IMR-90 (cell line): ENCODE results near the gene PADI1. TPM values are rescaled to one million over a fixed set of nuclear protein-coding genes. Genes with fewer than 3 reads are reported as not detected.

ENCODE experiments used
- ATAC-seq: fragments of 200-7000 bp; cut with Tn5 transposase; 2 replicates; pipeline ENCODE4 v1.9.1; 2020; ENCODE audit warnings: low read depth, mild to moderate bottlenecking, moderate library complexity
- BruUV-seq: library from RNA; stranded (reverse); fragments of 400-500 nt; replicated peaks from 2 replicates; lab custom pipeline; 2021; lab: Mats Ljungman, UMichigan
- CTCF ChIA-PET: fragments of 300-600 bp; formaldehyde crosslinking; extraction: SDS; loops from one replicate; lab custom pipeline; 2021; ENCODE audit warnings: antibody characterized with exemption; lab: Yijun Ruan, JAX
- POLR2A ChIA-PET: fragments of 300-600 bp; sonication (Branson Sonifier 250); formaldehyde crosslinking; loops from one replicate; lab custom pipeline; 2022; ENCODE audit warnings: antibody characterized with exemption; ENCODE audit not compliant: unreplicated experiment; lab: Charles Lee
- DNase-seq: peaks from one replicate; pipeline ENCODE4 v3.0.0; 2013
- H2AFZ ChIP-seq: replicated peaks from 2 replicates; pipeline ENCODE3; 2013; ENCODE audit warnings: low read length, mild to moderate bottlenecking; ENCODE audit not compliant: poor library complexity
- H2AK5ac ChIP-seq: 2 replicates; pipeline ENCODE4 v1.6.1; 2013; ENCODE audit warnings: low read depth, low read length, inconsistent platforms
- H2AK9ac ChIP-seq: replicated peaks from 2 replicates; pipeline ENCODE3; 2013; ENCODE audit warnings: mild to moderate bottlenecking, low read depth, low read length, moderate library complexity; ENCODE audit not compliant: poor library complexity
- H2BK120ac ChIP-seq: 2 replicates; pipeline ENCODE4 v1.6.1; 2013; ENCODE audit warnings: low read depth, low read length, inconsistent platforms
- H2BK15ac ChIP-seq: 3 replicates; pipeline ENCODE4 v1.6.1; 2013; ENCODE audit warnings: low read depth, low read length, inconsistent platforms
- H2BK20ac ChIP-seq: 2 replicates; pipeline ENCODE4 v1.6.1; 2013; ENCODE audit warnings: low read depth, mild to moderate bottlenecking, inconsistent platforms, low read length, moderate library complexity
- H2BK5ac ChIP-seq: 2 replicates; pipeline ENCODE4 v1.6.1; 2013; ENCODE audit warnings: mild to moderate bottlenecking, low read depth, low read length, inconsistent platforms; ENCODE audit not compliant: poor library complexity, severe bottlenecking
- H3K14ac ChIP-seq: replicated peaks from 2 replicates; pipeline ENCODE4 v1.6.1; 2013; ENCODE audit warnings: low read depth, low read length, inconsistent platforms
- H3K18ac ChIP-seq: 2 replicates; pipeline ENCODE4 v1.6.1; 2013; ENCODE audit warnings: low read depth, low read length, control low read depth
- H3K23ac ChIP-seq: 2 replicates; pipeline ENCODE4 v1.6.1; 2013; ENCODE audit warnings: low read depth, low read length, inconsistent platforms
- H3K27ac ChIP-seq: 2 replicates; pipeline ENCODE4 v1.5.1; 2013; ENCODE audit warnings: mild to moderate bottlenecking, control low read depth, low read length; ENCODE audit not compliant: insufficient read depth
- H3K27me3 ChIP-seq: 2 replicates; pipeline ENCODE4 v1.6.1; 2013; ENCODE audit warnings: low read length; ENCODE audit not compliant: control insufficient read depth, insufficient read depth
- H3K36me3 ChIP-seq: 2 replicates; pipeline ENCODE4 v1.6.1; 2013; ENCODE audit warnings: low read length, mixed read lengths; ENCODE audit not compliant: control insufficient read depth, insufficient read depth
- H3K4ac ChIP-seq: 2 replicates; pipeline ENCODE4 v1.6.1; 2013; ENCODE audit warnings: low read depth, low read length, inconsistent platforms
- H3K4me1 ChIP-seq: 2 replicates; pipeline ENCODE4 v1.6.1; 2013; ENCODE audit warnings: low read length, mixed read lengths; ENCODE audit not compliant: control insufficient read depth, insufficient read depth
- H3K4me2 ChIP-seq: 2 replicates; pipeline ENCODE4 v1.6.1; 2013; ENCODE audit warnings: low read depth, mild to moderate bottlenecking, control low read depth, low read length, moderate library complexity
- H3K4me3 ChIP-seq: 2 replicates; pipeline ENCODE4 v1.5.1; 2013; ENCODE audit warnings: low read depth, mild to moderate bottlenecking, control low read depth, low read length, moderate library complexity; ENCODE audit not compliant: insufficient read depth
- H3K56ac ChIP-seq: 2 replicates; pipeline ENCODE4 v1.6.1; 2013; ENCODE audit warnings: low read length, inconsistent platforms; ENCODE audit not compliant: insufficient read depth; ENCODE audit errors: extremely low read depth
- H3K79me1 ChIP-seq, 2 experiments: 2 replicates each; pipeline ENCODE4 v1.6.1; 2013; ENCODE audit warnings: low read length in 2 of 2, inconsistent platforms in 1 of 2, low read depth in 1 of 2
- H3K9ac ChIP-seq: 2 replicates; pipeline ENCODE4 v1.6.1; 2013; ENCODE audit warnings: low read depth, low read length, control low read depth
- H3K9me1 ChIP-seq: 2 replicates; pipeline ENCODE4 v1.6.1; 2013; ENCODE audit warnings: low read length, inconsistent platforms; ENCODE audit not compliant: insufficient read depth
- H3K9me3 ChIP-seq: 2 replicates; pipeline ENCODE4 v1.6.1; 2013; ENCODE audit warnings: low read length; ENCODE audit not compliant: control insufficient read depth, insufficient read depth
- H4K20me1 ChIP-seq: 2 replicates; pipeline ENCODE4 v1.6.1; 2013; ENCODE audit warnings: low read length, inconsistent platforms; ENCODE audit not compliant: insufficient read depth
- H4K5ac ChIP-seq: 2 replicates; pipeline ENCODE4 v1.6.1; 2013; ENCODE audit warnings: mild to moderate bottlenecking, low read depth, low read length, control low read depth
- H4K8ac ChIP-seq, 2 experiments: 2 replicates each; pipeline ENCODE4 v1.6.1; 2013; ENCODE audit warnings: low read depth in 2 of 2, low read length in 2 of 2, control low read depth in 1 of 2, inconsistent platforms in 1 of 2
- H4K91ac ChIP-seq: 2 replicates; pipeline ENCODE4 v1.6.1; 2013; ENCODE audit warnings: low read depth, low read length, inconsistent platforms; ENCODE audit not compliant: insufficient read depth
- FOS ChIP-seq: fragments of 150-350 bp; IDR thresholded peaks from 2 replicates; pipeline ENCODE4 v1.6.1; 2016; ENCODE audit warnings: low read depth, low read length
- RCOR1 ChIP-seq: IDR thresholded peaks from 2 replicates; pipeline ENCODE4 v1.6.1; 2012; ENCODE audit warnings: mild to moderate bottlenecking, low read length, improper control_type of control experiment; ENCODE audit not compliant: insufficient replicate concordance
- SMC3 ChIP-seq: fragments of 150-350 bp; IDR thresholded peaks from 2 replicates; pipeline ENCODE4 v1.6.1; 2016; ENCODE audit warnings: low read depth, mild to moderate bottlenecking, antibody characterized with exemption, low read length, moderate library complexity
- WGBS, 2 experiments: methylation state at CpG; one replicate each; pipeline versions ENCODE4 v1.1.5 to v1.1.7; 2013; ENCODE audit warnings: missing lambda C conversion rate in 2 of 2; ENCODE audit not compliant: insufficient read length in 1 of 2; ENCODE audit errors: extremely low coverage in 2 of 2; 5-methylcytosine and 5-hydroxymethylcytosine counted together
- dilution Hi-C: fragments of 300-500 bp; cut with HindIII; formaldehyde crosslinking; loops from one replicate; pipeline ENCODE4 v1.14.3; 2018; ENCODE audit warnings: low sequenced_read_pairs; ENCODE audit not compliant: unreplicated experiment
- in situ Hi-C: fragments of 300-500 bp; cut with MboI; formaldehyde crosslinking; loops from 3 replicates; pipeline ENCODE4 v1.14.3; 2019; ENCODE audit warnings: low sequenced_read_pairs, inconsistent platforms, mixed read lengths
- intact Hi-C: fragments of 100-400 bp; cut with micrococcal nuclease; formaldehyde crosslinking; loops from 2 replicates; pipeline ENCODE4 v1.10.0; 2022
- polyA plus RNA-seq, 3 experiments: library from polyadenylated mRNA; depleted of rRNA; stranded (reverse); fragments of >200 nt; gene quantifications; 2 replicates each; pipeline ENCODE4 v1.2.3, GENCODE V29; 2012; ENCODE audit warnings: low replicate concordance in 1 of 3
- total RNA-seq: library from RNA; depleted of rRNA; stranded (reverse); fragments of >200 nt; gene quantifications from 2 replicates; pipeline ENCODE4 v1.2.3, GENCODE V29; 2012

Gene PADI1
- total and polyA plus RNA-seq, 2 of the 4 experiments (the other 2 are of a cell fraction): 0.17 TPM; not detected in 1

DNA sequence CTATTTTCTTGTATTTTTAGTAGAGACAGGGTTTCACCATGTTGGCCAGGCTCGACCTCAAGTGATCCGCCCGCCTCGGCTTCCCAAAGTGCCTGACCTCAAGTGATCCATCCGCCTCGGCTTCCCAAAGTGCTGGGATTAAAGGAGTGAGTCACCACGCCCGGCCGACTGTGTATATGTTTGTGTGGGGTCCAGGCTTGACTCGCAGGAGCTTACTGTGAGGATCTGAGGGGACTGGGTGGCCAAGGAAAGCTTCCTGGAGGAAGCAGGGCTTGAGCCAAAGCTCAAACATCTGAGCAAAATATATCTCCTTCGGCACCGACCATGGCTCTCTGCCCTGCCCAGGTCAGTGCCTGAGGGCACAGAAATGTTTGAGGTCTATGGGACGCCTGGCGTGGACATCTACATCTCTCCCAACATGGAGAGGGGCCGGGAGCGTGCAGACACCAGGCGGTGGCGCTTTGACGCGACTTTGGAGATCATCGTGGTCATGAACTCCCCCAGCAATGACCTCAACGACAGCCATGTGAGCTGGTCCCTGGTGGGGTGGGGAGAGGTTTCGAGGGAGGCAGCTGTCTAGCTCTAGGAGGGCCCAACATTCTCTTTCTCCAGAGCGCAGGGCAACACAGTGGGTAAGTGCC, 54.4 kb downstream of the PADI1 start:
- Histone ChIP-seq H3K36me3 (no peaks in the 10 kb centered on the region), H3K4me3 (no peak overlapping the region), H4K20me1 (peaks cover 4% of the 10 kb centered on the region; the same call in 1 of the 2 replicates), H3K56ac (no peak overlapping the region; the same call in 1 of the 2 replicates), H3K9me3 (no peaks in the 10 kb centered on the region; the same call in 1 of the 2 replicates), H3K79me1 (no peaks in the 10 kb centered on the region), H2BK15ac (no peak overlapping the region), H3K14ac (no peak overlapping the region; the same call in 1 of the 2 replicates), H3K27me3 (peaks cover 15% of the 10 kb centered on the region), H3K23ac (no peak overlapping the region), H4K91ac (no peak overlapping the region; the same call in 1 of the 2 replicates), H3K9ac (no peak overlapping the region), H2AK9ac (peak overlapping the region; percentile 15), H2BK120ac (peak overlapping the region; percentile 45; the same call in 1 of the 2 replicates), H3K18ac (no peak overlapping the region), H4K8ac (peak overlapping the region in 1 of 2 experiments; percentile 10; a peak in 1 of 4 replicates), H3K4me2 (no peak overlapping the region), H2AFZ (peak overlapping the region; percentile 64), H2BK5ac (no peak overlapping the region), H3K9me1 (no peaks in the 10 kb centered on the region; the same call in 1 of the 2 replicates), H3K4ac (peak overlapping the region; percentile 35; the same call in 1 of the 2 replicates), H4K5ac (no peak overlapping the region), H3K27ac (no peak overlapping the region), H2BK20ac (peak overlapping the region; percentile 26; the same call in 1 of the 2 replicates), H2AK5ac (peak overlapping the region; percentile 58; the same call in 1 of the 2 replicates), H3K4me1 (peaks cover 7% of the 10 kb centered on the region)
- CTCF ChIA-PET: interaction anchor here (1.8 kb wide), 1 partner anchor 22 kb away, joined by 8 read pairs; no protein-coding TSS in a partner anchor
- POLR2A ChIA-PET: interaction anchor here (0.6 kb wide), 1 partner anchor 308 kb away, joined by 4 read pairs; no protein-coding TSS in a partner anchor
- WGBS, 2 experiments: 0% methylated on average over 1 of the region's 24 CpGs; no CpG with 5 or more reads in 1 of the 2 experiments
- DNase-seq (peak; percentile 63), ATAC-seq (peak; percentile 90)
- intact Hi-C loops: no loop called here
- BruUV-seq: no TSS peak
- dilution Hi-C loops: no loop called here
- in situ Hi-C loops: no loop called here
- TF ChIP-seq FOS (peak; percentile 69), RCOR1 (peak; percentile 58), SMC3 (no peak)
